GM12865 (cell line): ENCODE data around the gene CYP4F12.

ENCODE experiments used
- DNase-seq: peaks from one replicate; pipeline ENCODE4 v3.0.0; 2010; ENCODE audit warnings: low read depth
- H3K4me3 ChIP-seq: 2 replicates; pipeline ENCODE4 v1.5.1; 2011; ENCODE audit warnings: mild to moderate bottlenecking, low read depth, low read length, control low read depth
- TF ChIP-seq, protein P1 (sequence below): IDR thresholded peaks from 2 replicates; pipeline ENCODE4 v1.5.1; 2011; ENCODE audit warnings: low read length, control low read depth, low read depth, inconsistent platforms; ENCODE audit not compliant: insufficient read depth; ENCODE audit errors: missing control alignments

The CYP4F12 gene

DNA sequence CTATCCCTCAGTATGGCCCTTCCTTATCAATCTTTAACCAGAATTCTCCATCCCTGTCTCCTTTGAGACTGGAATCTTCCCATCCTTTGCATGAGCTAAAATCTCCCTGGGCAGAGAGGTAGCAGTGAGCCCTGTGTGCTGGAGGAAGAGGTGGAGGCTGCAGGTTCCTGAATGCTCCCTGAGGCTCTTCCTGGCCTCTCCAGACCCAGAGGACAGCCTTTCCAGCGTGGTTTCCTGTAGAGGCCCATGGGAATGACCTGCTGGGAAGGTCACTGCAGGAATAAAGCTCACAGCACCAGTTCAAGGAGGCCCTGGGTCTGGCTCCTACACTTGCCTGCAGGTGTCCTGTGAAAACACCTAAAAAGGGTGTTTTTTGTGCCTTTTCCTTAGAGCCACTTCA is 59.5 kb downstream of the CYP4F12 start:
- H3K4me3 ChIP-seq = no peak overlapping the region
- TF ChIP-seq, protein P1, sequence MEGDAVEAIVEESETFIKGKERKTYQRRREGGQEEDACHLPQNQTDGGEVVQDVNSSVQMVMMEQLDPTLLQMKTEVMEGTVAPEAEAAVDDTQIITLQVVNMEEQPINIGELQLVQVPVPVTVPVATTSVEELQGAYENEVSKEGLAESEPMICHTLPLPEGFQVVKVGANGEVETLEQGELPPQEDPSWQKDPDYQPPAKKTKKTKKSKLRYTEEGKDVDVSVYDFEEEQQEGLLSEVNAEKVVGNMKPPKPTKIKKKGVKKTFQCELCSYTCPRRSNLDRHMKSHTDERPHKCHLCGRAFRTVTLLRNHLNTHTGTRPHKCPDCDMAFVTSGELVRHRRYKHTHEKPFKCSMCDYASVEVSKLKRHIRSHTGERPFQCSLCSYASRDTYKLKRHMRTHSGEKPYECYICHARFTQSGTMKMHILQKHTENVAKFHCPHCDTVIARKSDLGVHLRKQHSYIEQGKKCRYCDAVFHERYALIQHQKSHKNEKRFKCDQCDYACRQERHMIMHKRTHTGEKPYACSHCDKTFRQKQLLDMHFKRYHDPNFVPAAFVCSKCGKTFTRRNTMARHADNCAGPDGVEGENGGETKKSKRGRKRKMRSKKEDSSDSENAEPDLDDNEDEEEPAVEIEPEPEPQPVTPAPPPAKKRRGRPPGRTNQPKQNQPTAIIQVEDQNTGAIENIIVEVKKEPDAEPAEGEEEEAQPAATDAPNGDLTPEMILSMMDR = no peak
- no peak for DNase-seq

DNA sequence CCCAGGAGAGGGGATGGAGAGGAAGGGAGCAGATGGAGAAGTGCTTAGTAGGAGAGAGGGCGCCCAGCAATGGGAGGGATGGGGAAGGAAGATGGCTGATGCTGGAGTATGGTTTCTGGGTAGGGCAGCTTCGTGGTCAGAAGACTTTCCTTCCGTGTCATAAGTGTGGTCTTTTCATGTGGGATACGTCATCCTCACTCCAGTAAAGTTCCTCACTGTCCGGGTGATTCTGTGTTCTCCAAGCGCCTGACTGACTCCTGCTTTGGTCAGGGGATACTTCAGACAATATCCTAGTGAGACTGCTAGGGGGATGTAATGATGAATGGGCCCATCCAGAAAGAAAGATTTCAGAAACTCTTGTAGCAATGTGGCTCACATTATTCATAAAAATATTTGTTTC is 61.0 kb downstream of the CYP4F12 start:
- no peak overlapping the region for H3K4me3 ChIP-seq
- TF ChIP-seq, protein P1 = no peak
- DNase-seq = no peak

DNA sequence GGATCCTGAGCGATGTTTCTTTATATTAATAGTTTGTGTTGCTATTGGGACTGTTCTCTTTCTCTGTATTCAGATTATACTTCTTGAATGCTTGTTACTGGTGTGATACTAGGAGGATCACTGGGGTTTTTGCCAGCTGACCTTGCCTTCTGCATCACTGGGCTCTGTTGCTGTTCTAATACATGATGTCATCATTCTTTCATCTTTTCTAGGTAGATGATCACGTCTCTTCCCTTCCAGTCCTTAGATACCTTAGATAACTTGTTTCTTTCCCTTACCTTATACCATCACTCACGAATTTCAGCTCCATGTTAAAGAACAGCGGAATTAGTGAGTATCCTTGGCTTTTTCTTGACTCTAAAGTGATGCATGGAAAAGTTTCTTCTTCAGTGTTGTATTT is 64.8 kb downstream of the CYP4F12 start, which contains the start of gene OR10H3:
OR10H3 (plus strand) TSS at position 264 of the 400 bp plus-strand sequence. CDS start 3,408 bp downstream, outside the sequence.
- DNase-seq = no peak
- no peak within 1 kb of the TSS for H3K4me3 ChIP-seq
- TF ChIP-seq, protein P1 = no peak

GRCh38 chr19:15740785-15741184 is 67.9 kb downstream of the CYP4F12 start:
- H3K4me3 ChIP-seq = no peak overlapping the region
- TF ChIP-seq, protein P1 = no peak
- no peak for DNase-seq
